Duodenal mucosa (tissue), 2 donors: ENCODE data around the gene PHF21B.

Experiments
- H3K27ac ChIP-seq: one replicate; pipeline ENCODE4 v1.7.0; 2013; ENCODE audit warnings: low read depth, low read length
- H3K27me3 ChIP-seq, 2 donors: one replicate each; pipeline ENCODE4 v1.7.0; 2013; ENCODE audit warnings: low read length in 2 of 2, control low read depth in 1 of 2; ENCODE audit not compliant: insufficient read depth in 2 of 2, control insufficient read depth in 1 of 2
- H3K36me3 ChIP-seq, 2 donors: one replicate each; pipeline ENCODE4 v1.7.0; 2013; ENCODE audit warnings: low read length in 2 of 2, control low read depth in 1 of 2; ENCODE audit not compliant: insufficient read depth in 2 of 2, control insufficient read depth in 1 of 2
- H3K4me1 ChIP-seq, 2 donors: one replicate each; pipeline ENCODE4 v1.7.0; 2013; ENCODE audit warnings: low read length in 2 of 2, control low read depth in 1 of 2; ENCODE audit not compliant: insufficient read depth in 2 of 2, control insufficient read depth in 1 of 2
- H3K4me3 ChIP-seq, 2 donors: one replicate each; pipeline ENCODE4 v1.7.0; 2013; ENCODE audit warnings: low read length in 2 of 2, low read depth in 1 of 2
- H3K9ac ChIP-seq, 2 donors: one replicate each; pipeline ENCODE4 v1.7.0; 2013; ENCODE audit warnings: low read length in 2 of 2, low read depth in 1 of 2
- H3K9me3 ChIP-seq, 2 donors: one replicate each; pipeline ENCODE4 v1.7.0; 2013; ENCODE audit warnings: low read length in 2 of 2, control low read depth in 1 of 2; ENCODE audit not compliant: control insufficient read depth in 1 of 2

PHF21B gene

GRCh38 chr22:45006111-45006963, 3.5 kb downstream of the PHF21B start:
- Histone ChIP-seq H3K27me3 (peaks cover 31 to 41% of the 10 kb centered on the region in 2 donors), H3K9me3 (no peaks in the 10 kb centered on the region), H3K9ac (no peak overlapping the region), H3K36me3 (no peaks in the 10 kb centered on the region), H3K27ac (no peak overlapping the region), H3K4me3 (no peak overlapping the region), H3K4me1 (no peaks in the 10 kb centered on the region)

- H3K9ac ChIP-seq, result no peak overlapping the region
- no peaks in the 10 kb centered on the region for H3K36me3 ChIP-seq
- no peaks in the 10 kb centered on the region for H3K4me1 ChIP-seq
- no peaks in the 10 kb centered on the region for H3K9me3 ChIP-seq
- peaks cover 26 to 27% of the 10 kb centered on the region in 2 donors for H3K27me3 ChIP-seq
- H3K27ac ChIP-seq, result no peak overlapping the region
- H3K4me3 ChIP-seq, result no peak overlapping the region
Observed at GRCh38 chr22:45001653-45002052, 8.2 kb downstream of the PHF21B start.

- H3K4me3 ChIP-seq, result no peak overlapping the region
- H3K9me3 ChIP-seq, result no peaks in the 10 kb centered on the region
- H3K4me1 ChIP-seq, result no peaks in the 10 kb centered on the region
- H3K36me3 ChIP-seq, result no peaks in the 10 kb centered on the region
- peaks cover 13 to 22% of the 10 kb centered on the region in 2 donors for H3K27me3 ChIP-seq
- no peak overlapping the region for H3K9ac ChIP-seq
- no peak overlapping the region for H3K27ac ChIP-seq
Observed at GRCh38 chr22:45000330-45000729, 9.5 kb downstream of the PHF21B start.

- H3K36me3 ChIP-seq, result no peaks in the 10 kb centered on the region
Observed at GRCh38 chr22:44999687-45000086, 10.1 kb downstream of the PHF21B start.

GRCh38 chr22:44999231-44999630, 10.6 kb downstream of the PHF21B start:
- H3K9ac ChIP-seq, result no peak overlapping the region
- peaks cover 4 to 14% of the 10 kb centered on the region in 2 donors for H3K27me3 ChIP-seq
- H3K9me3 ChIP-seq, result no peaks in the 10 kb centered on the region
- no peaks in the 10 kb centered on the region for H3K36me3 ChIP-seq
- no peaks in the 10 kb centered on the region for H3K4me1 ChIP-seq
- H3K27ac ChIP-seq, result no peak overlapping the region
- H3K4me3 ChIP-seq, result no peak overlapping the region

More at GRCh38 chr22:44999687-45000086, 10.1 kb downstream of the PHF21B start:
- Histone ChIP-seq H3K27me3 (peaks cover 7 to 18% of the 10 kb centered on the region in 2 donors), H3K9me3 (no peaks in the 10 kb centered on the region), H3K27ac (no peak overlapping the region), H3K9ac (no peak overlapping the region), H3K4me3 (no peak overlapping the region), H3K4me1 (no peaks in the 10 kb centered on the region)

GRCh38 chr22:44998296-44998695, 11.5 kb downstream of the PHF21B start:
- H3K4me1 ChIP-seq, result no peaks in the 10 kb centered on the region
- H3K9ac ChIP-seq, result no peak overlapping the region
- no peaks in the 10 kb centered on the region for H3K9me3 ChIP-seq
- H3K27ac ChIP-seq, result no peak overlapping the region
- H3K36me3 ChIP-seq, result no peaks in the 10 kb centered on the region
- H3K4me3 ChIP-seq, result no peak overlapping the region
- H3K27me3 ChIP-seq, result peaks cover 0 to 14% of the 10 kb centered on the region in 2 donors

- H3K9me3 ChIP-seq, result no peaks in the 10 kb centered on the region
- no peak overlapping the region for H3K9ac ChIP-seq
- H3K4me1 ChIP-seq, result no peaks in the 10 kb centered on the region
- no peaks in the 10 kb centered on the region for H3K36me3 ChIP-seq
- H3K4me3 ChIP-seq, result no peak overlapping the region
- H3K27ac ChIP-seq, result no peak overlapping the region
- peaks cover 0 to 8% of the 10 kb centered on the region in 2 donors for H3K27me3 ChIP-seq
Observed at GRCh38 chr22:44997060-44997459, 12.7 kb downstream of the PHF21B start.

GRCh38 chr22:44996648-44997047, 13.2 kb downstream of the PHF21B start:
- no peaks in the 10 kb centered on the region for H3K4me1 ChIP-seq
- H3K27me3 ChIP-seq, result peaks cover 0 to 8% of the 10 kb centered on the region in 2 donors
- H3K9me3 ChIP-seq, result no peaks in the 10 kb centered on the region
- no peaks in the 10 kb centered on the region for H3K36me3 ChIP-seq
- H3K9ac ChIP-seq, result no peak overlapping the region
- H3K4me3 ChIP-seq, result no peak overlapping the region
- H3K27ac ChIP-seq, result no peak overlapping the region

GRCh38 chr22:44996120-44996519, 13.7 kb downstream of the PHF21B start:
- H3K9ac ChIP-seq, result no peak overlapping the region
- no peaks in the 10 kb centered on the region for H3K36me3 ChIP-seq
- H3K4me1 ChIP-seq, result no peaks in the 10 kb centered on the region
- H3K27ac ChIP-seq, result no peak overlapping the region
- H3K9me3 ChIP-seq, result no peaks in the 10 kb centered on the region
- no peak overlapping the region for H3K4me3 ChIP-seq
- H3K27me3 ChIP-seq, result peaks cover 0 to 8% of the 10 kb centered on the region in 2 donors

GRCh38 chr22:44995715-44996114, 14.1 kb downstream of the PHF21B start:
- H3K27me3 ChIP-seq, result peaks cover 0 to 8% of the 10 kb centered on the region in 2 donors

More at GRCh38 chr22:44995715-44996114, 14.1 kb downstream of the PHF21B start:
- no peak overlapping the region for H3K27ac ChIP-seq
- H3K4me1 ChIP-seq, result no peaks in the 10 kb centered on the region
- H3K4me3 ChIP-seq, result no peak overlapping the region
- no peaks in the 10 kb centered on the region for H3K9me3 ChIP-seq
- H3K36me3 ChIP-seq, result no peaks in the 10 kb centered on the region
- no peak overlapping the region for H3K9ac ChIP-seq
